ES-I3 (cell line): ENCODE data around the gene MTLN.

ENCODE experiments used
- H3K36me3 ChIP-seq: 2 replicates; pipeline ENCODE4 v1.6.1; 2013; ENCODE audit warnings: mild to moderate bottlenecking, low read length, control low read depth, moderate library complexity; ENCODE audit not compliant: insufficient read depth
- H3K4me1 ChIP-seq: 2 replicates; pipeline ENCODE4 v1.6.1; 2013; ENCODE audit warnings: mild to moderate bottlenecking, control low read depth, low read length; ENCODE audit not compliant: insufficient read depth
- H3K9ac ChIP-seq: 2 replicates; pipeline ENCODE4 v1.6.1; 2013; ENCODE audit warnings: low read depth, mild to moderate bottlenecking, low read length, moderate library complexity
- H3K9me3 ChIP-seq: 2 replicates; pipeline ENCODE4 v1.6.1; 2013; ENCODE audit warnings: mild to moderate bottlenecking, low read length, moderate library complexity; ENCODE audit not compliant: control insufficient read depth, insufficient read depth

The MTLN gene

GRCh38 chr2:110166266-110166665 is 46.1 kb downstream of the MTLN start:
- H3K9me3 ChIP-seq, result no peaks in the 10 kb centered on the region
- H3K36me3 ChIP-seq, result no peaks in the 10 kb centered on the region
- peaks cover 19% of the 10 kb centered on the region for H3K4me1 ChIP-seq
- no peak overlapping the region for H3K9ac ChIP-seq
